DMS114 treated with DMSO at 0.1 percent for 48 hours (cell line): ENCODE data around the gene CD3E.
A peak's percentile ranks its signal among the peaks of the same experiment; 100 is the strongest.

Source experiments
- DNase-seq: peaks from one replicate; lab custom pipeline; 2025; ENCODE audit not compliant: unreplicated experiment; lab: John Stamatoyannopoulos, UW

CD3E gene

GRCh38 chr11:118321386-118322082 is 17.0 kb downstream of the CD3E start:
- no peak for DNase-seq

- no peak for DNase-seq
Observed at GRCh38 chr11:118322721-118323120, 18.2 kb downstream of the CD3E start.

GRCh38 chr11:118325283-118325682 is 20.8 kb downstream of the CD3E start:
- no peak for DNase-seq

GRCh38 chr11:118328745-118329144 is 24.2 kb downstream of the CD3E start:
- no peak for DNase-seq

GRCh38 chr11:118334745-118335144 is 30.2 kb downstream of the CD3E start:
- no peak for DNase-seq

- DNase-seq: no peak
Observed at GRCh38 chr11:118338637-118339061, 34.1 kb downstream of the CD3E start.

GRCh38 chr11:118339281-118339961 is 34.9 kb downstream of the CD3E start:
- DNase-seq: no peak

GRCh38 chr11:118340449-118340848 is 35.9 kb downstream of the CD3E start:
- no peak for DNase-seq

- no peak for DNase-seq
Observed at GRCh38 chr11:118341261-118341660, 36.7 kb downstream of the CD3E start.

GRCh38 chr11:118341815-118342489 is 37.4 kb downstream of the CD3E start:
- DNase-seq: no peak

GRCh38 chr11:118342503-118343161 is 38.1 kb downstream of the CD3E start, which contains the start of gene CD3D:
Gene CD3D (minus strand): TSS chr11:118342705. CDS start chr11:118342607, 98 bp downstream.
- no peak for DNase-seq

GRCh38 chr11:118343248-118343647 is 38.7 kb downstream of the CD3E start:
- DNase-seq: no peak

- no peak for DNase-seq
Observed at GRCh38 chr11:118343981-118344515, 39.5 kb downstream of the CD3E start, which contains the start of gene CD3G. Gene CD3G (plus strand): TSS chr11:118344344. CDS start chr11:118344424, 80 bp downstream.

GRCh38 chr11:118349475-118349874 is 44.9 kb downstream of the CD3E start:
- no peak for DNase-seq

GRCh38 chr11:118353084-118353710 is 48.7 kb downstream of the CD3E start:
- peak; percentile 20 for DNase-seq

GRCh38 chr11:118358071-118358470 is 53.5 kb downstream of the CD3E start:
- no peak for DNase-seq

GRCh38 chr11:118359295-118359958 is 54.9 kb downstream of the CD3E start, which contains the start of gene UBE4A:
Gene UBE4A (plus strand): TSS chr11:118359600. CDS start chr11:118365081, 5,481 bp downstream.
- DNase-seq: peak; percentile 69

GRCh38 chr11:118364956-118365615 is 60.6 kb downstream of the CD3E start:
- no peak for DNase-seq
